SK-N-SH treated with all-trans-retinoic acid at 6 μM for 48 hours (cell line): ENCODE measurements around the gene RNF43.

ENCODE experiments used
- ATAC-seq: fragments of 200-7000 bp; cut with Tn5 transposase; 3 replicates; pipeline ENCODE4 v1.9.1; 2020; ENCODE audit warnings: mild to moderate bottlenecking, moderate library complexity
- ARNTL ChIP-seq: fragments of 450-650 bp; formaldehyde crosslinking; IDR thresholded peaks from 2 replicates; pipeline ENCODE4 v1.5.0; 2020; ENCODE audit warnings: low read depth, mild to moderate bottlenecking, moderate library complexity, borderline replicate concordance
- BACH2 ChIP-seq: fragments of 250-450 bp; sonication (Bioruptor Pico); IDR thresholded peaks from 2 replicates; pipeline ENCODE4 v1.9.0; 2021; ENCODE audit warnings: mild to moderate bottlenecking, borderline replicate concordance
- CSDC2 ChIP-seq: fragments of 250-450 bp; sonication (Bioruptor Pico); IDR thresholded peaks from 2 replicates; pipeline ENCODE4 v1.5.0; 2020; ENCODE audit warnings: mild to moderate bottlenecking, moderate library complexity
- ESRRG ChIP-seq: fragments of 250-450 bp; sonication (Bioruptor Pico); IDR thresholded peaks from 2 replicates; pipeline ENCODE4 v1.6.1; 2021; ENCODE audit warnings: mild to moderate bottlenecking
- GLIS3 ChIP-seq: fragments of 250-450 bp; sonication (Bioruptor Pico); IDR thresholded peaks from 2 replicates; pipeline ENCODE4 v1.5.0; 2020; ENCODE audit warnings: mild to moderate bottlenecking, moderate library complexity
- ISL1 ChIP-seq: fragments of 250-450 bp; sonication (Bioruptor Pico); IDR thresholded peaks from 2 replicates; pipeline ENCODE4 v2.1.2; 2022; ENCODE audit warnings: mild to moderate bottlenecking, moderate library complexity
- OSR1 ChIP-seq: fragments of 250-450 bp; sonication (Bioruptor Pico); IDR thresholded peaks from 2 replicates; pipeline ENCODE4 v1.8.0; 2022; ENCODE audit warnings: moderate library complexity, mild to moderate bottlenecking, inconsistent platforms
- PPARA ChIP-seq: fragments of 250-450 bp; sonication (Bioruptor Pico); IDR thresholded peaks from 2 replicates; pipeline ENCODE4 v1.5.0; 2020; ENCODE audit warnings: mild to moderate bottlenecking, borderline replicate concordance
- TOX ChIP-seq: fragments of 250-450 bp; sonication (Bioruptor Pico); IDR thresholded peaks from 2 replicates; pipeline ENCODE4 v1.8.0; 2021; ENCODE audit warnings: mild to moderate bottlenecking, moderate library complexity, borderline replicate concordance
- ZC3H10 ChIP-seq: fragments of 250-450 bp; sonication (Bioruptor Pico); IDR thresholded peaks from 2 replicates; pipeline ENCODE4 v1.5.1; 2021; ENCODE audit warnings: mild to moderate bottlenecking, moderate library complexity
- ZFP3 ChIP-seq: fragments of 250-450 bp; sonication (Bioruptor Pico); IDR thresholded peaks from 2 replicates; pipeline ENCODE4 v1.5.0; 2020; ENCODE audit warnings: mild to moderate bottlenecking, moderate library complexity
- ZFP30 ChIP-seq: fragments of 450-650 bp; formaldehyde crosslinking; IDR thresholded peaks from 2 replicates; pipeline ENCODE4 v1.5.0; 2022; ENCODE audit warnings: mild to moderate bottlenecking, moderate library complexity
- ZNF565 ChIP-seq: fragments of 450-650 bp; formaldehyde crosslinking; conservative IDR thresholded peaks from 2 replicates; pipeline ENCODE4 v1.5.0; 2020; ENCODE audit warnings: low read depth, mild to moderate bottlenecking, moderate library complexity
- ZNF70 ChIP-seq: fragments of 450-650 bp; formaldehyde crosslinking; IDR thresholded peaks from 2 replicates; pipeline ENCODE4 v1.5.0; 2020; ENCODE audit warnings: mild to moderate bottlenecking, moderate library complexity
- ZNF8 ChIP-seq: fragments of 450-650 bp; formaldehyde crosslinking; IDR thresholded peaks from 2 replicates; pipeline ENCODE4 v1.5.0; 2020; ENCODE audit warnings: mild to moderate bottlenecking, moderate library complexity
- TF ChIP-seq, protein P1 (sequence below): fragments of 250-450 bp; sonication (Bioruptor Pico); IDR thresholded peaks from 2 replicates; pipeline ENCODE4 v1.8.0; 2021; ENCODE audit warnings: low read depth, mild to moderate bottlenecking, moderate library complexity, borderline replicate concordance
- TF ChIP-seq, protein P2 (sequence below): fragments of 250-450 bp; sonication (Bioruptor Pico); IDR thresholded peaks from 2 replicates; pipeline ENCODE4 v1.5.0; 2020; ENCODE audit warnings: mild to moderate bottlenecking, moderate library complexity
- TF ChIP-seq, protein P3 (sequence below): fragments of 250-450 bp; sonication (Bioruptor Pico); IDR thresholded peaks from 2 replicates; pipeline ENCODE4 v1.5.1; 2021; ENCODE audit warnings: mild to moderate bottlenecking, moderate library complexity
- TF ChIP-seq, protein P4 (sequence below): fragments of 250-450 bp; sonication (Bioruptor Pico); IDR thresholded peaks from 2 replicates; pipeline ENCODE4 v1.8.0; 2020; ENCODE audit warnings: mild to moderate bottlenecking, moderate library complexity, borderline replicate concordance
- TF ChIP-seq, protein P5 (sequence below): fragments of 250-450 bp; sonication (Bioruptor Pico); IDR thresholded peaks from 2 replicates; pipeline ENCODE4 v1.5.1; 2020; ENCODE audit warnings: low read depth, mild to moderate bottlenecking, moderate library complexity

The RNF43 gene

DNA sequence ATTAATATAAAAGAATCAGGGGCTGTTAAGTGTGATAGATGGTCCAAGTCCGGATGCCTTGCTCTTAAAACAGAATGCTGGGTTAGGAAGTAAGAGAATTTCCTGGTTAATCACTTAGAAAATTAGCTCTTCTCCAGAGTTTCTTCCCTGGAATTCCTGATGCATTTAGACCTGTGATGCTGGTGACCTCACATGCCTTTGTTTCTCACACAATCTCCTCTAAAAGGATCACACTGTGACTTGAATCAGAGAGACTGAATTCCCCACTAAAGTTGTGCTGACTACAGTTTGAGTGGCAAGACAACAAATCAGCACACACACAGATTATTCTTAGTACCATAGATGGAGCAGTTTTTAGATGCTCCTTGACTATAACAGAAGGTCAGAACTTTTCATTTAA, 4.4 kb upstream of the RNF43 start:
- no peak for ATAC-seq

DNA sequence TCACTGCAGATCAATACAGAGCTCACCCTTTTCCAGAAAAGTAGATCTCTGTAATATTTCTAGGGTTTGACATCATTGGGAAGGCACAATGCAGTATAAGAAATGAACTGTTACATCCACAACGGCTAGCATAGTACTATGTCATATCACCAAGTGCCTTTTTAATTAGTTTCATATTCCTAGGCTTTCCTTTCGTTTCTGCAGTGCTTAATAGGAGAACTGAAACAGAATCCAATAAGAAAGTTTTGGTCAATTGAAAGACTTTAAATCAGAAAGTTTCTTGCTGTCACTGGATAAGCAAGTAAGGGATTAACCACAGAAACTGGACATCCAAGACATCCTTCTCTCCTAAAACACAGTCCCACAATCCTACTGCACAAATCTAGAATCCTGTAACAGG, 3.5 kb upstream of the RNF43 start:
- ATAC-seq: no peak
- TF ChIP-seq BACH2 (CRISPR knock-in tag): no peak
- no peak for TF ChIP-seq ARNTL (CRISPR knock-in tag)
- TF ChIP-seq TOX: no peak
- no peak for TF ChIP-seq ZC3H10 (CRISPR knock-in tag)
- no peak for TF ChIP-seq ZFP3 (CRISPR knock-in tag)

More for the DNA sequence above, 4.4 kb upstream of the RNF43 start:
- TF ChIP-seq, protein P1, sequence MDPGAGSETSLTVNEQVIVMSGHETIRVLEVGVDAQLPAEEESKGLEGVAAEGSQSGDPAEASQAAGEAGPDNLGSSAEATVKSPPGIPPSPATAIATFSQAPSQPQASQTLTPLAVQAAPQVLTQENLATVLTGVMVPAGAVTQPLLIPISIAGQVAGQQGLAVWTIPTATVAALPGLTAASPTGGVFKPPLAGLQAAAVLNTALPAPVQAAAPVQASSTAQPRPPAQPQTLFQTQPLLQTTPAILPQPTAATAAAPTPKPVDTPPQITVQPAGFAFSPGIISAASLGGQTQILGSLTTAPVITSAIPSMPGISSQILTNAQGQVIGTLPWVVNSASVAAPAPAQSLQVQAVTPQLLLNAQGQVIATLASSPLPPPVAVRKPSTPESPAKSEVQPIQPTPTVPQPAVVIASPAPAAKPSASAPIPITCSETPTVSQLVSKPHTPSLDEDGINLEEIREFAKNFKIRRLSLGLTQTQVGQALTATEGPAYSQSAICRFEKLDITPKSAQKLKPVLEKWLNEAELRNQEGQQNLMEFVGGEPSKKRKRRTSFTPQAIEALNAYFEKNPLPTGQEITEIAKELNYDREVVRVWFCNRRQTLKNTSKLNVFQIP (CRISPR knock-in tag): no peak
- TF ChIP-seq, protein P2, sequence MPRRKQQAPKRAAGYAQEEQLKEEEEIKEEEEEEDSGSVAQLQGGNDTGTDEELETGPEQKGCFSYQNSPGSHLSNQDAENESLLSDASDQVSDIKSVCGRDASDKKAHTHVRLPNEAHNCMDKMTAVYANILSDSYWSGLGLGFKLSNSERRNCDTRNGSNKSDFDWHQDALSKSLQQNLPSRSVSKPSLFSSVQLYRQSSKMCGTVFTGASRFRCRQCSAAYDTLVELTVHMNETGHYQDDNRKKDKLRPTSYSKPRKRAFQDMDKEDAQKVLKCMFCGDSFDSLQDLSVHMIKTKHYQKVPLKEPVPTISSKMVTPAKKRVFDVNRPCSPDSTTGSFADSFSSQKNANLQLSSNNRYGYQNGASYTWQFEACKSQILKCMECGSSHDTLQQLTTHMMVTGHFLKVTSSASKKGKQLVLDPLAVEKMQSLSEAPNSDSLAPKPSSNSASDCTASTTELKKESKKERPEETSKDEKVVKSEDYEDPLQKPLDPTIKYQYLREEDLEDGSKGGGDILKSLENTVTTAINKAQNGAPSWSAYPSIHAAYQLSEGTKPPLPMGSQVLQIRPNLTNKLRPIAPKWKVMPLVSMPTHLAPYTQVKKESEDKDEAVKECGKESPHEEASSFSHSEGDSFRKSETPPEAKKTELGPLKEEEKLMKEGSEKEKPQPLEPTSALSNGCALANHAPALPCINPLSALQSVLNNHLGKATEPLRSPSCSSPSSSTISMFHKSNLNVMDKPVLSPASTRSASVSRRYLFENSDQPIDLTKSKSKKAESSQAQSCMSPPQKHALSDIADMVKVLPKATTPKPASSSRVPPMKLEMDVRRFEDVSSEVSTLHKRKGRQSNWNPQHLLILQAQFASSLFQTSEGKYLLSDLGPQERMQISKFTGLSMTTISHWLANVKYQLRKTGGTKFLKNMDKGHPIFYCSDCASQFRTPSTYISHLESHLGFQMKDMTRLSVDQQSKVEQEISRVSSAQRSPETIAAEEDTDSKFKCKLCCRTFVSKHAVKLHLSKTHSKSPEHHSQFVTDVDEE: no peak
- TF ChIP-seq, protein P3, sequence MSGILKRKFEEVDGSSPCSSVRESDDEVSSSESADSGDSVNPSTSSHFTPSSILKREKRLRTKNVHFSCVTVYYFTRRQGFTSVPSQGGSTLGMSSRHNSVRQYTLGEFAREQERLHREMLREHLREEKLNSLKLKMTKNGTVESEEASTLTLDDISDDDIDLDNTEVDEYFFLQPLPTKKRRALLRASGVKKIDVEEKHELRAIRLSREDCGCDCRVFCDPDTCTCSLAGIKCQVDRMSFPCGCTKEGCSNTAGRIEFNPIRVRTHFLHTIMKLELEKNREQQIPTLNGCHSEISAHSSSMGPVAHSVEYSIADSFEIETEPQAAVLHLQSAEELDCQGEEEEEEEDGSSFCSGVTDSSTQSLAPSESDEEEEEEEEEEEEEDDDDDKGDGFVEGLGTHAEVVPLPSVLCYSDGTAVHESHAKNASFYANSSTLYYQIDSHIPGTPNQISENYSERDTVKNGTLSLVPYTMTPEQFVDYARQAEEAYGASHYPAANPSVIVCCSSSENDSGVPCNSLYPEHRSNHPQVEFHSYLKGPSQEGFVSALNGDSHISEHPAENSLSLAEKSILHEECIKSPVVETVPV: no peak
- no peak for TF ChIP-seq ARNTL (CRISPR knock-in tag)
- no peak for TF ChIP-seq ZNF565 (CRISPR knock-in tag)
- TF ChIP-seq, protein P4, sequence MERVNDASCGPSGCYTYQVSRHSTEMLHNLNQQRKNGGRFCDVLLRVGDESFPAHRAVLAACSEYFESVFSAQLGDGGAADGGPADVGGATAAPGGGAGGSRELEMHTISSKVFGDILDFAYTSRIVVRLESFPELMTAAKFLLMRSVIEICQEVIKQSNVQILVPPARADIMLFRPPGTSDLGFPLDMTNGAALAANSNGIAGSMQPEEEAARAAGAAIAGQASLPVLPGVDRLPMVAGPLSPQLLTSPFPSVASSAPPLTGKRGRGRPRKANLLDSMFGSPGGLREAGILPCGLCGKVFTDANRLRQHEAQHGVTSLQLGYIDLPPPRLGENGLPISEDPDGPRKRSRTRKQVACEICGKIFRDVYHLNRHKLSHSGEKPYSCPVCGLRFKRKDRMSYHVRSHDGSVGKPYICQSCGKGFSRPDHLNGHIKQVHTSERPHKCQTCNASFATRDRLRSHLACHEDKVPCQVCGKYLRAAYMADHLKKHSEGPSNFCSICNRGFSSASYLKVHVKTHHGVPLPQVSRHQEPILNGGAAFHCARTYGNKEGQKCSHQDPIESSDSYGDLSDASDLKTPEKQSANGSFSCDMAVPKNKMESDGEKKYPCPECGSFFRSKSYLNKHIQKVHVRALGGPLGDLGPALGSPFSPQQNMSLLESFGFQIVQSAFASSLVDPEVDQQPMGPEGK (CRISPR knock-in tag): no peak
- no peak for TF ChIP-seq BACH2 (CRISPR knock-in tag)
- no peak for TF ChIP-seq ISL1
- no peak for TF ChIP-seq CSDC2
- TF ChIP-seq ZFP30: no peak
- TF ChIP-seq ZC3H10 (CRISPR knock-in tag): no peak
- TF ChIP-seq ZNF70 (CRISPR knock-in tag): no peak
- TF ChIP-seq TOX: no peak
- TF ChIP-seq, protein P5, sequence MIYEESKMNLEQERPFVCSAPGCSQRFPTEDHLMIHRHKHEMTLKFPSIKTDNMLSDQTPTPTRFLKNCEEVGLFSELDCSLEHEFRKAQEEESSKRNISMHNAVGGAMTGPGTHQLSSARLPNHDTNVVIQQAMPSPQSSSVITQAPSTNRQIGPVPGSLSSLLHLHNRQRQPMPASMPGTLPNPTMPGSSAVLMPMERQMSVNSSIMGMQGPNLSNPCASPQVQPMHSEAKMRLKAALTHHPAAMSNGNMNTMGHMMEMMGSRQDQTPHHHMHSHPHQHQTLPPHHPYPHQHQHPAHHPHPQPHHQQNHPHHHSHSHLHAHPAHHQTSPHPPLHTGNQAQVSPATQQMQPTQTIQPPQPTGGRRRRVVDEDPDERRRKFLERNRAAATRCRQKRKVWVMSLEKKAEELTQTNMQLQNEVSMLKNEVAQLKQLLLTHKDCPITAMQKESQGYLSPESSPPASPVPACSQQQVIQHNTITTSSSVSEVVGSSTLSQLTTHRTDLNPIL (CRISPR knock-in tag): no peak
- TF ChIP-seq ZNF8 (CRISPR knock-in tag): no peak

DNA sequence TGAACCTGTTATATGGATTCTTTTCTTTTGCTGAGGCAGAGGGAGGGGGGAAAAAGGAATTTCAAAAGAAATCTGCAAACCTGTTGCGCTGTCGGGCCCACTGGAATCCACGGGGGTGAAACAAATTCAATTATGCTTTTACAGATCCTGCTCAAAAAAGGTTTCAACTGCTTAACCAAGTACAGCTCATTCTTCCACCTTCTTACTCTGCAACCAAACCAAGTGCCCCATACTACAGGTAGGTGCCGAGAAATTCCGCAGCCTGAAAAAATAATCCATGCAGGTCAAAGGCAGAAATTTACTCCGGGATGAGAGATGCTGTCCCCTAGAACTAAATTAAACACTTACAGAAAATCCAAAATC, 416 bp downstream of the RNF43 start:
- no peak for ATAC-seq
- no peak for TF ChIP-seq ZFP3 (CRISPR knock-in tag)
- no peak for TF ChIP-seq TOX
- no peak for TF ChIP-seq ZNF565 (CRISPR knock-in tag)
- no peak for TF ChIP-seq PPARA (CRISPR knock-in tag)
- no peak for TF ChIP-seq GLIS3
- TF ChIP-seq ZNF8 (CRISPR knock-in tag): no peak
- TF ChIP-seq, protein P4 (CRISPR knock-in tag): no peak
- no peak for TF ChIP-seq OSR1
- TF ChIP-seq, protein P5 (CRISPR knock-in tag): no peak
- no peak for TF ChIP-seq ESRRG (CRISPR knock-in tag)
- TF ChIP-seq ARNTL (CRISPR knock-in tag): no peak
